Measurements from ENCODE around the gene TGFBR2.

Gene TGFBR2

DNA sequence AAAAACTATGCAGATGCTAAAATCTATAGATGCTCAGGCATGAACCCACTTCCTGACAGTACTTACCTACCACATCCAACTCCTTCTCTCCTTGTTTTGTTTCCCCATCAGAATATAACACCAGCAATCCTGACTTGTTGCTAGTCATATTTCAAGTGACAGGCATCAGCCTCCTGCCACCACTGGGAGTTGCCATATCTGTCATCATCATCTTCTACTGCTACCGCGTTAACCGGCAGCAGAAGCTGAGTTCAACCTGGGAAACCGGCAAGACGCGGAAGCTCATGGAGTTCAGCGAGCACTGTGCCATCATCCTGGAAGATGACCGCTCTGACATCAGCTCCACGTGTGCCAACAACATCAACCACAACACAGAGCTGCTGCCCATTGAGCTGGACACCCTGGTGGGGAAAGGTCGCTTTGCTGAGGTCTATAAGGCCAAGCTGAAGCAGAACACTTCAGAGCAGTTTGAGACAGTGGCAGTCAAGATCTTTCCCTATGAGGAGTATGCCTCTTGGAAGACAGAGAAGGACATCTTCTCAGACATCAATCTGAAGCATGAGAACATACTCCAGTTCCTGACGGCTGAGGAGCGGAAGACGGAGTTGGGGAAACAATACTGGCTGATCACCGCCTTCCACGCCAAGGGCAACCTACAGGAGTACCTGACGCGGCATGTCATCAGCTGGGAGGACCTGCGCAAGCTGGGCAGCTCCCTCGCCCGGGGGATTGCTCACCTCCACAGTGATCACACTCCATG is 65.3 kb downstream of the TGFBR2 start:
- DNase-seq: no peak

- no peak for DNase-seq
Observed at GRCh38 chr3:30672287-30672735, 65.9 kb downstream of the TGFBR2 start.

DNA sequence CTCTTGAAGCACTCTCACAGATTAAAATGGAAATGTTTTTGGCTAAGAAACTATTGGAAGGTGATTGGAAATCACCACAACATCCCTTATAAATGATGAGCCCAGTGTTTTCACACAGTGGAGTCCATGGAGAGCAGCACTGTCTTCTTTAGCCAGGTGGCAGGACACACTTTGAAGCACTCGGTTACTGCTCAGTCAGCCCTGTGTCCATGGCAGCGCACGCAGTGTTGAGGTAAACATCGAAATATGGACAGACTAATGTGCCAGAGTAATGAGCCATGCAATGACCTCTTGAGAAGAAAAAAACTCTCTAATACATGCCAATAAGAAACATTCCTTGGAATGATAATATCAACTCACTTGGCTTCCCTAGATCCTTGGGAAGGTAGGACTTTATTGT is 66.6 kb downstream of the TGFBR2 start:
- no peak for DNase-seq

DNA sequence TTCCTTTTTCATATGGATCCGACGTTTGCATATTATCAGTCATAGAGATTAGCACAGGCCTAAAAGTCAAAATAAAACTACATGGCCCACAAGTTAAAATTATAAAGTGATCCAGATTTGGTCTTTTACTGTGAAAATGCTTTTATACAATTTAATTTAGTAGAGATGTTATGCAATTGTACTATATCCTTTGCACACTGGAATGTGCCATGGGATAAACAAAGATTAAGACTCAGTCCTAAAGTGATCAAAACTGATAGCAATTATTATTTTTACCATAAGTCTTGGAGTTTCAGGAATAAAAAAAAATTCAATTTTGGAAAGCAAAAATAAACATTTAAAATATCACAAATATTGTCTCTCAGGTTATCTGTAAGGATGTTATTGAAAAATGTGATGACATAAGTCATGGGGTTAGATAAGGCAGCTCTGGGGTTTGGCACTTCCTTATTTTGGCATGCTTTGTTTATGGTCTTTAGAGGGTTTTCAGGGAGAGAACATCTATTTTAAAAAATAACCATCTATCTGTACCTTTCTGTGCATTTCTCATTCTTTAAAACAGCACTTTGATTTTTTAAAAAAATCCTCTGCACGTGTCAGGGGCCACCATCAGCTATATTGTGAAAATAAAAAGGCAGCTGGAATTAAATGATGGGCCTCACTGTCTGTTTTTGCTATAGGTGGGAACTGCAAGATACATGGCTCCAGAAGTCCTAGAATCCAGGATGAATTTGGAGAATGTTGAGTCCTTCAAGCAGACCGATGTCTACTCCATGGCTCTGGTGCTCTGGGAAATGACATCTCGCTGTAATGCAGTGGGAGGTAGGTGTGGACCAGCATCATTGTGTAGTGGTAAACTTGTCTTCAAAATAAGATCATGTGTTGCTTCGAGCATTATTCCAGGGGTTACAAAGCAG is 67.3 kb downstream of the TGFBR2 start:
- DNase-seq: no peak

DNA sequence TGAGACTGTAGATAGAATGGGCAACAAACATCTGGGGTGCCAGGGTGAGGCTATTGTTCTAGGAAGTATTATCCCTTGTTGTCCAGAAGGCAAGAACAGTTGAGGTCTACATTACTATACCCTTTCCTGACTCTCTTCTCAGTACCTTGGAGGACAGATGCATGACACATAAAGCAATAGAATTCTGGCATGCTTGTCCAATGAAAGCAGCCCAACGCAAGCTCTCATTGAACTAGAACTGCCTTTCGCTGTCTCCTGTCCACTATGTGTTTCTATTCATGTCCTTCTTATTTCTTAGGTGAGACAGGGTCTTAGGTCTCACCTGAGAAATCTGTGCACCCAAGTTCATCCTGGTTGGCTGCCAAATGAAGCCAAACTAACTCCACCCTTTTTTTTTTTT is 68.6 kb downstream of the TGFBR2 start:
- no peak for DNase-seq

GRCh38 chr3:30675774-30676173 is 69.4 kb downstream of the TGFBR2 start:
- no peak for DNase-seq

GRCh38 chr3:30676424-30677346 is 70.3 kb downstream of the TGFBR2 start:
- no peak for DNase-seq

GRCh38 chr3:30677347-30677685 is 70.9 kb downstream of the TGFBR2 start:
- no peak for DNase-seq

DNA sequence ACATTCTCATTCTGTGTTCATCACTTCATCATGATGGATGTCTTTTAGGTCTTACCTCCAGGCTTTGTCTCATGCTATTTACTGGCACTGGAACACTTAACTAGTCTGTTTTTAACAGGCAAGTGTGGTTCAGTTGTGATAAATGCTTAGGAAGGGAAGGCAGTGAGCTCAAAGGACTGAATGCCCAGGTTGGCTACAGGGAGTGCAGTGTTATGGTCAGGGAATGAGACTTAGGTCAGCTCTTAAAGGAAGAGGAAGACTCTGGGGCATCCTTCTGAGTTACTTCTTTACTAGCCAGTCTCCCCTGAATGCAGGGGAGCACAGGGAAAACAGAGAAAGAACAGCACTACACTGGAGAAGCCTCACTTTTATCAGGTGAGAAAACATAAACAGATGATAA is 72.6 kb downstream of the TGFBR2 start:
- no peak for DNase-seq

- DNase-seq: peak in 50 of 58 donors; percentile 18 to 89 (median 66)
Observed at GRCh38 chr3:30680789-30681648, 74.6 kb downstream of the TGFBR2 start.

DNA sequence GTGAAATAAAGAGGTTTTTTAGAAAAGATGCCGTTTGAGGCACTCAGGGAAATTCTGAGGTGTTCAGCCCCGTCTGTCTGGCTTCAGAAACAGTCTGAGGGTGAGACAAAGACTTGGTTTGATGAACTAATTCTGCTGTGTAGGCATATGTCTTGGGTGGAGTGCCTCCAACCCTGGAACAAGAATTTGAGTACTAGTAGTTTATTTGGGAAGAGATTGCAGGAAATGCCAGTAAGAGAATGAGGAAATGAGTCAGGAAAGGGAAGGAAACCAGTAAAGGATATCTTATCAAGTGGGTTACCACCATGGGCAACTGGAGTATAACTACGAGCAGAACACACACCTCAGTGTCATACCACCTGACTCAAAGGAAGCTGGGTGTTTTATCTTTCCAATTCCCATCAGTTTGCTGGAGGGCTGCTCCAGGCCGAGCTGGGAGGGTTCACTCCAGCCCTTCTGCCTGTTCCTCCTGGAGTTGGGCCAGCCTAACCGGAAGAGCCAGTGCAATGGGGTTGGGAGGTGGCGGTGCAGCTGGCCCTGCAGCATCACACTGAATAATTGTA is 75.3 kb downstream of the TGFBR2 start:
- peak in 17 of 58 donors; percentile 2 to 45 (median 27) for DNase-seq

DNA sequence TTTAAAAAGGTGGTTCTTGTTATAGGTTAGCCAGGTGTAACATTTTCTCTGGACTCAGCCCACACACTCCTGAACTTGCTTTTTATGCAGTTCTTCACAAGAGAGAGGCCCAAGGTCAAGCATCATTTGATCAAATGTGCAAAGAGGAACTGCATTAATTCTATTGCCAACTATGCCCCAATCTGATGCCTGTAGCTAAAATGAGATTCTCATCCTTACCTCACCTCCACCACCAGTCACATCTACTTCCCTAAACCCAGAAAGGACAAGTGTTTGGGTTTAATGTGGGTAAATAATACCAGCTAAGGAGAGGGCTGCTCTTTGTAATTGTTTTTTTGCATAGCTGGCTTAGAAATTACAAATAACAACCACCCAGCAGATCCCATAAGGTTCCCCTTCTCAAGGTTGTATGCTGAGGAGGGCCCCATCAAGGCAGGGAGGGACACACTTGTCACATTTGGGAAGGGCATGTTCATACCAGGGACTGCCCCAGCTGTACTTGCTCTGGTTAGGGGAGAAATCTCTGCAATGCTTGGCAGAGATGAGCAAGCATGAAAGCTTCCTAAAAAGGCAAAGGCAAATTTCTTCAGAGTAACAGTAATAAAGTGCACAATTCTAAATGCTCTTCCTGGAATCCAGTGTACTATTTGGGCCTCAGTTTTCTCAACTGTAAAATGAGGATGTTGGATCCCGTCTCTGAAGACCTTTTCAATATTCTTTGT is 76.2 kb downstream of the TGFBR2 start:
- no peak for DNase-seq

DNA sequence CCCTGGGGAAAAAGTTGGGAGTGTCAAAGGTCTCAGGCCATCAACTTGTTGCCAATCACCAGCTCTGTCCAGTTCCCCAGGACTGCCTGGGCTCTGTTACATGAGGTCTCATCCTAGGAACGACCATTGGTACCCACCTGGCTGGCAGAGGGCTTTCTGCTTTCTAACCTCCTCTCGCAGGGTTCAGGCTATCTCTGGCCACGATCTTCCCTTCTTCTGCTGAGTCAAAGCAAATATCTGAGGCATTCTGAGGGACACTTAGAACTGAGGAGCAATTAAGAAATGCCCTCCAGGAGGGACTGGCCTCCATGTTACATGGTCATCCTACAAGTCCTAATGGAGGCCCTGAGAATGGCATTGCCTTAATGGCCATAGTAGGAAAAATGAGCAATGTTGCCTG is 77.4 kb downstream of the TGFBR2 start:
- DNase-seq: no peak

- DNase-seq: no peak
Observed at GRCh38 chr3:30684356-30684755, 78.0 kb downstream of the TGFBR2 start.

DNA sequence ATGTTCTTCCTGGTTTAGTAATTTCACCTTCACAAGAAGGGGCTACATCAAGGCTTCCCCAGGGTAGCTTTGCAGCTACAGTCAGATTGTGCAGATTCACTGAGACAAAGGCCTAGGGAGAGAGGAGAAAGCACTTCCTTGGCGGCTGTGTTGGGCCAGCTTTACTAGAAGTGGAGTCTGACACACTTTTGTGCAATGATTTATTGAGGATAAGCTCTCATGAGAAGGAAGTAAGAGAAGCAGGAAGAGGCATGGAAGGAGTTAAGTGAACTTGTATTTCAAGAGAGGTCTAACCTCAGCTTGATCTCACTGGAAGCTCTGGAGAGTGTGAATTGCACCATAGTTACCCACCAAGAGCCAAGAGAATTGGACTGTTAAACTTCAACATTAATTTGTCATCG is 78.9 kb downstream of the TGFBR2 start:
- DNase-seq: no peak

DNA sequence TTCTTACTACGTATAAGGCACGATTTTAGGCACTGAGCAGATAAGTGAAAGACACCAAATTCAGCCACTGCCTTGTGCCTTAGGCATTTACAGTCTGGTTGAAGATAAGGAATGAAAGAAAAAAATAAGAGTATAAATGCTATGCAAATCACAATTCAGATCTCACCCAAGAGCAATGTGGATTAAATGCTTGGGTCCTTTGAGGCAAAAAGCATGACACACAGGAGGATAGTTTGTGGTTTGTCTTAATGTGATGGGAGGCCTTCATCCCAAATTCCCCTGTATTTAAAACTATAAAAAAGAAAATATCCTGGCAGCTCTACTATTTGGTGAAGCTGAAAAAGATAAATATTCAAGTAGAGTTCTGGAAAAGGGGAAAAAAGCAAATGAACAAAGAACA is 79.8 kb downstream of the TGFBR2 start:
- DNase-seq: no peak

GRCh38 chr3:30686799-30687198 is 80.4 kb downstream of the TGFBR2 start:
- no peak for DNase-seq

- no peak for DNase-seq
Observed at GRCh38 chr3:30687930-30688570, 81.6 kb downstream of the TGFBR2 start.
